Trophoblast cell (in vitro differentiated cells and primary cell): Measurements from ENCODE around the gene AGXT.

Experiments used
- DNase-seq, 2 donors: peaks; one replicate each; pipeline ENCODE4 v3.0.0-alpha.2; 2016
- H2AFZ ChIP-seq: 2 replicates; pipeline ENCODE4 v1.6.1; 2013; ENCODE audit warnings: low read length, moderate library complexity, mild to moderate bottlenecking; ENCODE audit not compliant: insufficient read depth, poor library complexity
- H2AK5ac ChIP-seq: 2 replicates; pipeline ENCODE4 v1.6.1; 2013; ENCODE audit warnings: mild to moderate bottlenecking, low read length
- H2BK120ac ChIP-seq: 2 replicates; pipeline ENCODE4 v1.6.1; 2013; ENCODE audit warnings: low read length, mild to moderate bottlenecking, moderate library complexity; ENCODE audit not compliant: insufficient read depth, poor library complexity
- H2BK12ac ChIP-seq: 2 replicates; pipeline ENCODE4 v1.6.1; 2013; ENCODE audit warnings: mild to moderate bottlenecking, low read length, moderate library complexity
- H2BK5ac ChIP-seq: 2 replicates; pipeline ENCODE4 v1.6.1; 2013; ENCODE audit warnings: low read length, low read depth, moderate library complexity, mild to moderate bottlenecking; ENCODE audit not compliant: poor library complexity
- H3K14ac ChIP-seq: 2 replicates; pipeline ENCODE4 v1.6.1; 2013; ENCODE audit warnings: mild to moderate bottlenecking, low read length
- H3K18ac ChIP-seq: 2 replicates; pipeline ENCODE4 v1.6.1; 2013; ENCODE audit warnings: mild to moderate bottlenecking, low read length
- H3K23ac ChIP-seq: 2 replicates; pipeline ENCODE4 v1.6.1; 2013; ENCODE audit warnings: low read length
- H3K27ac ChIP-seq: 2 replicates; pipeline ENCODE4 v1.5.1; 2013; ENCODE audit warnings: low read depth, mild to moderate bottlenecking, inconsistent platforms, low read length, moderate library complexity
- H3K27me3 ChIP-seq: 2 replicates; pipeline ENCODE4 v1.6.1; 2013; ENCODE audit warnings: inconsistent platforms, mild to moderate bottlenecking, low read length, moderate library complexity; ENCODE audit not compliant: insufficient read depth
- H3K36me3 ChIP-seq, 2 experiments: 1 replicate in 1 of 2; 2 replicates in 1 of 2; pipeline ENCODE4 v1.6.1; 2013; ENCODE audit warnings: low read length in 2 of 2, mild to moderate bottlenecking in 2 of 2, moderate library complexity in 1 of 2; ENCODE audit not compliant: insufficient read depth in 2 of 2, control insufficient read depth in 1 of 2
- H3K4ac ChIP-seq: 2 replicates; pipeline ENCODE4 v1.6.1; 2013; ENCODE audit warnings: low read depth, mild to moderate bottlenecking, low read length, moderate library complexity
- H3K4me1 ChIP-seq, 2 experiments: 1 replicate in 1 of 2; 2 replicates in 1 of 2; pipeline ENCODE4 v1.6.1; 2013; ENCODE audit warnings: low read length in 2 of 2, mild to moderate bottlenecking in 2 of 2, moderate library complexity in 1 of 2; ENCODE audit not compliant: insufficient read depth in 2 of 2, control insufficient read depth in 1 of 2
- H3K4me2 ChIP-seq: 2 replicates; pipeline ENCODE4 v1.6.1; 2013; ENCODE audit warnings: inconsistent platforms, mild to moderate bottlenecking, low read length, moderate library complexity
- H3K4me3 ChIP-seq: 2 replicates; pipeline ENCODE4 v1.5.1; 2013; ENCODE audit warnings: mild to moderate bottlenecking, low read depth, low read length, inconsistent platforms
- H3K79me1 ChIP-seq: one replicate; pipeline ENCODE4 v1.6.1; 2013; ENCODE audit warnings: low read length
- H3K79me2 ChIP-seq: 2 replicates; pipeline ENCODE4 v1.6.1; 2013; ENCODE audit warnings: low read length, mild to moderate bottlenecking; ENCODE audit not compliant: control insufficient read depth, insufficient read depth, poor library complexity
- H3K9ac ChIP-seq: 2 replicates; pipeline ENCODE4 v1.6.1; 2013; ENCODE audit warnings: mild to moderate bottlenecking, low read length
- H3K9me3 ChIP-seq: 2 replicates; pipeline ENCODE4 v1.6.1; 2013; ENCODE audit warnings: low read depth, mild to moderate bottlenecking, control low read depth, inconsistent platforms, low read length; ENCODE audit not compliant: insufficient read depth
- H4K12ac ChIP-seq: 2 replicates; pipeline ENCODE4 v1.6.1; 2013; ENCODE audit warnings: low read depth, mild to moderate bottlenecking, low read length, moderate library complexity
- H4K8ac ChIP-seq: 2 replicates; pipeline ENCODE4 v1.6.1; 2013; ENCODE audit warnings: low read depth, mild to moderate bottlenecking, low read length, moderate library complexity
- H4K91ac ChIP-seq: one replicate; pipeline ENCODE4 v1.6.1; 2013; ENCODE audit warnings: low read depth, mild to moderate bottlenecking, low read length, moderate library complexity
- WGBS: extraction: QIAGEN DNeasy Blood & Tissue Kit; methylation state at CpG from one replicate; pipeline ENCODE4 v1.1.7; 2013; ENCODE audit warnings: missing lambda C conversion rate; ENCODE audit not compliant: insufficient read length, insufficient coverage; ENCODE audit errors: extremely low coverage; 5-methylcytosine and 5-hydroxymethylcytosine counted together

The AGXT gene

GRCh38 chr2:240922982-240923537 is 54.4 kb downstream of the AGXT start:
- H3K9me3 ChIP-seq: no peaks in the 10 kb centered on the region
- no peak overlapping the region for H2BK5ac ChIP-seq
- H4K12ac ChIP-seq: no peak overlapping the region
- H3K79me1 ChIP-seq: no peaks in the 10 kb centered on the region
- DNase-seq: no peak
- no peak overlapping the region for H3K4me2 ChIP-seq
- no peak overlapping the region for H3K4me3 ChIP-seq
- no peak overlapping the region for H4K8ac ChIP-seq
- H3K23ac ChIP-seq: no peak overlapping the region
- no peak overlapping the region for H2AFZ ChIP-seq
- H3K9ac ChIP-seq: no peak overlapping the region
- no peak overlapping the region for H3K14ac ChIP-seq
- no peaks in the 10 kb centered on the region for H3K79me2 ChIP-seq
- no peak overlapping the region for H3K18ac ChIP-seq
- no peak overlapping the region for H2AK5ac ChIP-seq
- H3K4me1 ChIP-seq: no peaks in the 10 kb centered on the region
- no peaks in the 10 kb centered on the region for H3K27me3 ChIP-seq
- no peak overlapping the region for H3K27ac ChIP-seq
- no peak overlapping the region for H2BK12ac ChIP-seq
- H3K4ac ChIP-seq: no peak overlapping the region
- H3K36me3 ChIP-seq: no peaks in the 10 kb centered on the region
- no peak overlapping the region for H2BK120ac ChIP-seq
- no CpG with 5 or more reads among the region's 15 CpGs for WGBS
- no peak overlapping the region for H4K91ac ChIP-seq

- no CpG with 5 or more reads among the region's 14 CpGs for WGBS
- no peak overlapping the region for H3K18ac ChIP-seq
- H4K12ac ChIP-seq: no peak overlapping the region
These were observed 56.6 kb downstream of the AGXT start for GRCh38 chr2:240925191-240925567.

GRCh38 chr2:240925568-240926515 is 57.2 kb downstream of the AGXT start:
- no peak overlapping the region for H2BK5ac ChIP-seq
- H3K14ac ChIP-seq: no peak overlapping the region
- H3K79me1 ChIP-seq: no peaks in the 10 kb centered on the region
- DNase-seq: peak; percentile 10 to 19
- no peak overlapping the region for H2BK120ac ChIP-seq
- H3K9ac ChIP-seq: no peak overlapping the region
- no peak overlapping the region for H3K4ac ChIP-seq
- H2BK12ac ChIP-seq: no peak overlapping the region
- no peaks in the 10 kb centered on the region for H3K27me3 ChIP-seq
- H4K8ac ChIP-seq: no peak overlapping the region
- no peaks in the 10 kb centered on the region for H3K4me1 ChIP-seq
- H2AFZ ChIP-seq: no peak overlapping the region
- no peaks in the 10 kb centered on the region for H3K79me2 ChIP-seq
- no peak overlapping the region for H3K18ac ChIP-seq
- H3K4me2 ChIP-seq: no peak overlapping the region
- WGBS: no CpG with 5 or more reads among the region's 29 CpGs
- no peak overlapping the region for H4K12ac ChIP-seq
- H2AK5ac ChIP-seq: no peak overlapping the region
- H3K9me3 ChIP-seq: peaks cover 3% of the 10 kb centered on the region
- no peaks in the 10 kb centered on the region for H3K36me3 ChIP-seq
- no peak overlapping the region for H4K91ac ChIP-seq
- no peak overlapping the region for H3K23ac ChIP-seq
- H3K27ac ChIP-seq: no peak overlapping the region
- no peak overlapping the region for H3K4me3 ChIP-seq

More at GRCh38 chr2:240925191-240925567, 56.6 kb downstream of the AGXT start:
- no peak overlapping the region for H2BK120ac ChIP-seq
- H3K9me3 ChIP-seq: peaks cover 1% of the 10 kb centered on the region
- no peaks in the 10 kb centered on the region for H3K4me1 ChIP-seq
- no peaks in the 10 kb centered on the region for H3K27me3 ChIP-seq
- H2BK12ac ChIP-seq: no peak overlapping the region
- no peak overlapping the region for H3K27ac ChIP-seq
- no peaks in the 10 kb centered on the region for H3K36me3 ChIP-seq
- no peak for DNase-seq
- no peak overlapping the region for H3K14ac ChIP-seq
- H2BK5ac ChIP-seq: no peak overlapping the region
- H3K4me2 ChIP-seq: no peak overlapping the region
- H3K4ac ChIP-seq: no peak overlapping the region
- H2AFZ ChIP-seq: no peak overlapping the region
- H3K4me3 ChIP-seq: no peak overlapping the region
- H4K8ac ChIP-seq: no peak overlapping the region
- no peak overlapping the region for H4K91ac ChIP-seq
- no peak overlapping the region for H3K9ac ChIP-seq
- no peak overlapping the region for H2AK5ac ChIP-seq
- H3K79me2 ChIP-seq: no peaks in the 10 kb centered on the region
- no peak overlapping the region for H3K23ac ChIP-seq
- H3K79me1 ChIP-seq: no peaks in the 10 kb centered on the region

GRCh38 chr2:240926516-240927389 is 58.1 kb downstream of the AGXT start:
- H3K79me1 ChIP-seq: no peaks in the 10 kb centered on the region
- no peak overlapping the region for H3K27ac ChIP-seq
- DNase-seq: peak in 1 of 2 donors; percentile 34
- no peak overlapping the region for H2BK120ac ChIP-seq
- H3K23ac ChIP-seq: no peak overlapping the region
- H3K4me2 ChIP-seq: no peak overlapping the region
- no peak overlapping the region for H2AK5ac ChIP-seq
- H3K18ac ChIP-seq: no peak overlapping the region
- no peak overlapping the region for H2AFZ ChIP-seq
- no peak overlapping the region for H4K91ac ChIP-seq
- H3K14ac ChIP-seq: no peak overlapping the region
- H3K4me3 ChIP-seq: no peak overlapping the region
- no peaks in the 10 kb centered on the region for H3K79me2 ChIP-seq
- H3K9me3 ChIP-seq: peaks cover 3% of the 10 kb centered on the region
- H2BK5ac ChIP-seq: no peak overlapping the region
- H4K12ac ChIP-seq: no peak overlapping the region
- no peak overlapping the region for H2BK12ac ChIP-seq
- no peaks in the 10 kb centered on the region for H3K36me3 ChIP-seq
- no CpG with 5 or more reads among the region's 38 CpGs for WGBS
- H3K27me3 ChIP-seq: no peaks in the 10 kb centered on the region
- no peaks in the 10 kb centered on the region for H3K4me1 ChIP-seq
- H4K8ac ChIP-seq: no peak overlapping the region
- no peak overlapping the region for H3K9ac ChIP-seq
- no peak overlapping the region for H3K4ac ChIP-seq
